HG03469 (cell line): ENCODE results near the gene GLB1L.
"Not testable (repeated sequence)": the region's sequence is repeated elsewhere in the genome, so short reads cannot be mapped to it uniquely, and the experiment has no call there.

Source experiments
- ATAC-seq: cut with Tn5 transposase; IDR thresholded peaks from one replicate; pipeline ENCODE4 v1.9.1; 2021; ENCODE audit warnings: mild to moderate bottlenecking, moderate library complexity, moderate number of reproducible peaks; ENCODE audit not compliant: unreplicated experiment

GLB1L gene

DNA sequence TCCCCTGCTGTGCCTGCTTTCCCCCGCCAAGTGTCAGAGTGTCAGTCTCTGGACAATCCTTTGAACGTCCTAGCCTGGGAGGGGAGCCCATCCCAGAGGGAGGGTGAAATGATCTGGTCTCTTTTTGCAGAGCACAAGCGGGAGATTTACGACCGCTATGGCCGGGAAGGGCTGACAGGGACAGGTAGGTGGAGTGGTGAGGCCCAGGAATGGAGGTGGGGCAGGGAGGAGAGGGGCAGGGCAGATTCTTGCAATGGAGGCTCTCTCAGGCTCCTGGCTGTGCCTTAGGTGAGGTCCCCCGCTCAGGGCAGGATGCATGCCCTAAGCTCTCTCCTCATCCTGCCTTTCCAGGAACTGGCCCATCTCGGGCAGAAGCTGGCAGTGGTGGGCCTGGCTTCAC lies 36.3 kb upstream of the GLB1L start:
- no peak for ATAC-seq

DNA sequence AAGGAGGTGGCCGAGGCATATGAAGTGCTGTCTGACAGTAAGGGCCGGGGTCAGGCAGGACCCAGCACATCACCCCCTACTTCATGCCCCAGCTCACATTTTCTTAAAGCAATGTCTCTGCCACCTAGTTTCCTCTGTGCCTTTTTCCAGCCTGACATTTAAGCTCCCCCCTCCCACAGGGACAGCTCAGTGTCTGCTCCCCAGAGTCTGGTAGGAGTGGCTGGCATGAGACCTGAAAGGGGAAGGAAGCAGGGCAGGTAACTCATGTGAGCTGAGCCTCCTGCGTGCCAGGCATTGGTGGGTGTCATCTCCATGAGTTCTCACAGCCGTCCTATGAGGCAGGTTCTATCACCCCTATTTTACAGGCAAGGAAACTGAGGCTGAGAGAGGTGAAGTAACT lies 35.4 kb upstream of the GLB1L start:
- ATAC-seq: no peak

DNA sequence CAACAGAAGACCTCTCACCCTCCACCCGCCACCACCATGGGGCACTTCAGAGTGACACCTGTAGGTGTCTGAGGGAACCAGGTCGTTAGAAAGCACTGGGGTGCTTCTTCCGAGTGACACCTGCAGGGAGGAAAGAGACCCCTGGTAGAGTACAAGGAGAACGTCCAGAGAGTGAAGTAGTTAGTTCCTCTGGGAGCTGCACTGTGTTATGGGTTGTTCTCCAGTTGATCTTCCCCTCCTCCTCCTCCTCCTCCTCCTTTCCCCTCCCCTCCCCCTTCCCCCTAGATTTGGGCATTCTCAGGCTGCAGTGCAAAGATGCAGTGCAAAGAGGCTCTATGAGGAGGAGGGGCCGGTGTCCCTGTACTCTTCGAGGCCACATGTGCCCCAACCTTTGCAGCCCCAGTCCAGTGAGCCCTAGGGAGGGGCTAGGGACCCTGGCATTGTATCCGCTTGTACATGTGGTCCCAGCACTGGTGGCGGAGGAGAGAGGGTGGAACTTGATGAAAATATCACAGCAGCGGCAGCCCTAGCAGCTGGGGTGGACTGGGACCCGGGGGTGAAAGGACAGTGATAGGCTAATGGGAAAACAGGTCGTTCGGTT lies 34.8 kb upstream of the GLB1L start:
- no peak for ATAC-seq

DNA sequence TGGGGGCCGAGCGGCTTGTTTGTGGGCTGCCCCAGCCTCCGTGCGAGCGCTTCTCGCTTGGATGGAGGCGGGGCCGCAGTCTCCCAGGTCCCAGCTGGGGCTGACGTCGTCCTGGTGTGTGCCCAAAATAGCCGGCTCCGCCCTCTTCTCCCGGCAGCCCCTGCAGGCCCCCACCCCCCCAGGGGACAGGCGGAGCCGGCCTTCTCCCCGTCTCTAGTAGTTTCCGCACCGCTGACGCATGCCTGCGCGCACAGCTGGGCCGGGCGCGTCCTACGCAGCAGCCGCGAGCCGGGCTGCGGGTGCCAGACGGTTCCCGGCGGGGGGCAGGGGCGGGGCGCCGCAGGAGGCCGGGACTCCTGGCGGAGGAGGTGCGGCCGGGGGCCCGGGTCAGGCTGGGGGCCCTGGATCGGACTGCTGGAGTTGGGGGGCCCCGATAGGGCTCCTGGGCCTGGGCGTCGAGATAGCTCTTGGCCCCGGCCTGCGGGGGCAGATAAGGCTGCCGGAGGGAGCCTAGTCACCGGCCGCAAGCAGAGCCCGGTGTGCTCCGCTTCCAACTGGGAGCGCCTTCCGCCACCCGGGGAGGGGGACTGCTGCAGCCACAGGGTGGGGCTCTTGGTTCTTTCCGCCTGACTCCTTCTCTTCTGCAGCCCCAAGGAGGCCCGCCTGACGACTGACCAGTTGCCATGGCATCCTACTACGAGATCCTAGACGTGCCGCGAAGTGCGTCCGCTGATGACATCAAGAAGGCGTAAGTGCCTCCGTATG lies 34.1 kb upstream of the GLB1L start, which contains the start of gene DNAJB2:
Gene DNAJB2 (plus strand): TSS at position 216 of the 765 bp plus-strand sequence. CDS start 468 bp downstream, at position 684.
- ATAC-seq: peak; percentile 76

GRCh38 chr2:219278655-219279150 lies 33.5 kb upstream of the GLB1L start:
- no peak for ATAC-seq

DNA sequence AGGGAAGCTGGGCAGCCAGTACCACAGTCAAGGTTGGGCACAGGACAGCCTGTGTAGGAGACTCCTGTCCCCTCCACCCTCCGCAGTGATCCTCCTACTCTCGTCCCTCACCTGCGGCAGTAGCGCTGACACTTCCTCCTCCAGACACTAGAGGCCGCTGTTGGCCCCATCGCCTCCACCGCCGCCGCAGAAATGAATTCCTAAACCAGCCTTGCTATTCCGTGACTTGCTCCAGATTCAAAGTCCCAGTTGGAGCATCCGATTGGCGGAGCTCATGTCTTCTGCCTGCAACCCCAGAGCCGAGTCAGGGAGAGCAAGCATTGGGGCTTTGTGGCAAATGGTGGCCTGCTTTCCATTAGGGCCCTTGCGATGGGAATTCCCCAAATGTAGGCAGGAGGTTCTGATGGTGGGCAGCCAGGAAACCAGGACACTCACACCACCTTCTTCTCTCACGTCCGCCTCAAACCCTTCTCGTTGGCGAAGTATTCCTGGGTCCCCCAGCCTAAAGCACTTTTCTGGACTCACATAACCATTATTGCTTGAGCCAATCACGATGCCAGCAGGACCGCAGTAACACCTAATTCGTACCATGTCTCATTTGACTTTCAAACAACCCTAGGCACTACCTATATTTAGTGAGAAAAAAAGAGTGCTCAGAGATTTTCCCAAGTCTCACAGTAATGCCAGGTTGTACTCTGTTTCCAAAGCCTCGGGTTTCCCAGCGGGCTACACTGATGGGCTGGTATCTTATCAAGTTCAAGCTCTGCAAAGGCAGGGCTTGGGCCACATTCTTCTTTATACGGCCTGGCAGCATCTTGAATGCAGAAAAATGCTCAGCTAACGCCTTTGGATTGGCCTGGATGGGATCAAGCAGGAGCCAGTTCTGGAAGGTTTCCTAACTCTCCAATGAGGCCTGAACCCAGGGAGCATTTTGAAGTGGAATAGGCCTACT lies 32.7 kb upstream of the GLB1L start:
- ATAC-seq: peak; percentile 22

DNA sequence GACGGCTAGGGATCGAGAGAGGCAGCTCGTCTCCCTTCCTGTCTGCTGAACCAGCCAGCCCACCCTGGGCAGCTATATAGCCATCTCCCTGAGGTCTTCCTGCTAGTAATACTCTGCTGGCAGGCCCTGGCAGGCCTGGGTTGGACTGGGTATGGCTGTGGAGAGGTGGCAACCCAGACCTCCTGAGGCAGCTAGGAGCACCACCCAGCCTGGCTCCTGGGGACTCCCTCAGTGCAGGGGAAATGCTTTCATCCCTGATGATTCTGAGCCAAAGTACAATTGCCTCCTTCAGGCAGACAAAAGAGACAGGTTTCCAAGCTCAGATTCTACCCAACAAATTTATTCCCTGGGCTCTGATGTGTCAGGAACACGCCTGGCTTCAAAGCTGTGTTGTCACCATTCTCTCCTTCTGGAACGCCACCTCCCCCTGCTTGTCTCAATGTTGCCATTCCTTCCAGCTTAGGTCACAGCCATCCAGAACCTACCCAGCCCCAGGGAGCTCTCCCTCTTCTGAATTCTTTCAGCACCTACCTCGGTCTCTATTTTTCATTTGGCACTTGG lies 29.2 kb upstream of the GLB1L start:
- ATAC-seq: no peak

DNA sequence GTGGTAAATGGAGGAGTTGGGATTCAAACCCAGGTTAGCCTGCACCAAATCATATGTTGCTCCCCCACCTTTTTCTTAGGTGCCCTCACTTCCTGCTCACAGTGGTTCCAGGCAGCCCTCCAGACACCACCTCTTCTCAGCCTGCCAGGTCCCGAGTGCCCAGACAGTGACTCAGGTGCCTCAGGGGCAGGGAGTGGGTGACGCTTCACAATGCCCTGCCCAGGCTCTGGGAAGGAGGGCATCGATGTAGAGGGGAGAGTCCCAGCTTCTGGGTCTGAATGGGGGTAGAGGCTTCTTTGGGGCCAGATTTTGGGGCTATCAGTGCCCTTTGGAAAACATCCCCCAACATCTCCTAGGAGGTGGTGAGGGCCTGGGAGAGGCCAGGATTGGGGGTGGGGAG lies 28.7 kb upstream of the GLB1L start:
- no peak for ATAC-seq

DNA sequence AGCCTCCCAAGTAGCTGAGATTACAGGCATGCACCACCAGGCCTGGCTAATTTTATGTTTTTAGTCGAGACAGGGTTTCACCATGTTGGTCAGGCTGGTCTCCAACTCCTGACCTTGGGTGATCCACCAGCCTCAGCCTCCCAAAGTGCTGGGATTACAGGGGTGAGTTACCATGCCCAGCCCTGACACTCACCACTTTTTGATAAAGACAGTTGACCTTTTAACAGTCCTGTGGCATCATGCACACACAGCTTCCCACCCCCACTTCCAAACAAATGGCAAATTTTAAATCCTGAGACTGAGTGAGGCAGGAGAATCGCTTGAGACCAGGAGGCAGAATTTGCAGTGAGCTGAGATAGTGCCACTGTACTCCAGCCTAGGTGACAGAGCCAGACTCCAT lies 27.8 kb upstream of the GLB1L start:
- ATAC-seq: no peak

GRCh38 chr2:219272356-219272755 lies 27.1 kb upstream of the GLB1L start:
- no peak for ATAC-seq

- ATAC-seq: no peak
Observed at GRCh38 chr2:219271021-219271420, 25.8 kb upstream of the GLB1L start.

DNA sequence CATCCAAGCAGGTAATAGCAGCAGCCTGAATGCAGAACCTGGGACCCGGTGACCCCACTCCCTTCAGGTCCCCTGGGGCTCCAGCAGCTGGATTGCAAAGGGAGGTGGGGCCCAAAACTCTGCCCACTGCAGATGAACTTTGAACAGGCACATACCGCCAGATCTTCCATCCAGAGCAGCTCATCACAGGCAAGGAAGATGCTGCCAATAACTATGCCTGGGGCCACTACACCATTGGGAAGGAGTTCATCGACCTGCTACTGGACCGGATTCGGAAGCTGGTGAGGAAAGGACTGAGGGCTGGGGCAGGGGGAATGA lies 24.8 kb upstream of the GLB1L start:
- ATAC-seq: no peak

DNA sequence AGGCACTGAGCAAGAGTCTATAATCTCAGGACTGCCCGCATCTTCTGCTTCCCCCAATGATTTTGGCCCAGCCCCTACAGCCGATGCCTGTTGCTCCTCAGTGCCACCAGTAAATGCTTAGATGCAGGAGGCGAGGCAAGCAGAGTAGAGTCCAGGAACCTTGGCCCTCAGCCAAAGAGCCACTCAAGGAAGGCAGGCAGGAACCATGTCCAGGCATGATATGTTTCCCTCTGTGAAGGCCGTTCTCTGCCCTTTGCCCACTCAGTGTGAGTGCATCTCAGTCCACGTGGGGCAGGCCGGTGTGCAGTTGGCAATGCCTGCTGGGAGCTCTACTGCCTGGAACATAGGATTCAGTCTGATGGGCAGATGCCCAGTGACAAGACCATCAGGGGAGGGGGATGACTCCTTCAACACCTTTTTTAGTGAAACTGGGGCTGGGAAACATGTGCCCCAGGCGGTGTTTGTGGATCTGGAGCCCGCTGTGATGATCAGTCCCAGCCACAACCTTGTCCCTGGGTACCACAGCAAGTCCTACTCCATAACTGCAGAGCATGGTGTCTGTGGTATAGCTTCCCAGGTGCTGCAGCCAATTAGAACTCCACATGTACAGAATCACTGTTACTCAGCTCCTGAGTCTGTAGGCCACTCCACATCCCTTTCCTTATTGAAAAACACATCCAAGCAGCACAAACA lies 24.3 kb upstream of the GLB1L start:
- no peak for ATAC-seq

DNA sequence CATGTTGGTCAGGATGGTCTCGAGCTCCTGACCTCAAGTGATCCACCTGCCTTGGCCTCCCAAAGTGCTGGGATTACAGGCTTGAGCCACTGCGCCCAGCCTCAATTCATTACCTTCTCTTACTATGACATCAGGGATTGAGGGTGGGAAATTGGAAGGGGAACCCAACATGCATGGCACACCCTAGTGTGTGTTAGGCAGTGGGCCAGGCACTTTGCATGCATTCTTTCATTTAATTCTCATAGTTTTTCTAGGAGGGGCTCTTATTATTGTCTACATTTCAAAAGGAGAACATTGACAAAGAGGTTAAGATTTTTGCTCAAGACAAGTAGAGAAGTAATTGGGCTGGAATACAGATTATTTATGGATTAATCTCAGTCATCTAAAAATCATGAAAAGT lies 23.1 kb upstream of the GLB1L start:
- no peak for ATAC-seq

GRCh38 chr2:219266886-219267285 lies 21.6 kb upstream of the GLB1L start:
- ATAC-seq: no peak

DNA sequence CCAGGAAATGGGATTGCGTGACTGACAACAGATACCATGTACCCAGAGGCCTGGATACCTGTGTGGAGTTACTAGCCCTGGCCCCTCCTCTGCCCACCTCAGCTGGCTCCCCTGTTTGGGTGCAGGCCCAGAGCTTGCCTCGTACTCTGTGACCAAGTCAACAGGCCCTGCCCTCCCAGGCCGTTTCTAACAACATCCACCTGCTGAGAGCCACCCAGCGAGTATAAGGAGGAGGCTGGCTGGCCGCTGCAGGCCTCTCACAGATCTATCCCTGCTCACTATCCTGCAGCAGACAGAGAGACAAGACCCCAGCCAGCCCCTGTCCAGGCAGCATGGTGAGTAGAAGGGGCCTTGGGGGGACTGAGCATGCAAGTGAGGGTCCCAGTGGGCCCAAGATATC lies 21.0 kb upstream of the GLB1L start:
- no peak for ATAC-seq

GRCh38 chr2:219261024-219261855 lies 16.0 kb upstream of the GLB1L start:
- ATAC-seq: no peak

DNA sequence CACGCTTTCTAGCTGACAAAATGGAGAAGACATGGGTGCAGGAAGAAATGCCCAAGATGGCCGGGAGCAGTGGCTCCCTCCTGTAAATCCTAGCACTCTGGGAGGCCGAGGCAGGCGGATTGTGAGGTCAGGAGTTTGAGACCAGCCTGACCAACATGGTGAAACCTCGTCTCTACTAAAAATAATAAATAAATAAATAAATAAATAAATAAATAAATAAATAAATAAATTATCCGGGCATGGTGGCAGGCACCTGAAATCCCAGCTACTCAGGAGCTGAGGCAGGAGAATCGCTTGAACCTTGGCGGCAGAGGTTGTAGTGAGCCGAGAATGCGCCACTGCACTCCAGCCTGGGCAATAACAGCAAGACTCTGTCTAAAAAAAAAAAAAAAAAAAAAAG lies 13.7 kb upstream of the GLB1L start:
- ATAC-seq: not testable (repeated sequence)

DNA sequence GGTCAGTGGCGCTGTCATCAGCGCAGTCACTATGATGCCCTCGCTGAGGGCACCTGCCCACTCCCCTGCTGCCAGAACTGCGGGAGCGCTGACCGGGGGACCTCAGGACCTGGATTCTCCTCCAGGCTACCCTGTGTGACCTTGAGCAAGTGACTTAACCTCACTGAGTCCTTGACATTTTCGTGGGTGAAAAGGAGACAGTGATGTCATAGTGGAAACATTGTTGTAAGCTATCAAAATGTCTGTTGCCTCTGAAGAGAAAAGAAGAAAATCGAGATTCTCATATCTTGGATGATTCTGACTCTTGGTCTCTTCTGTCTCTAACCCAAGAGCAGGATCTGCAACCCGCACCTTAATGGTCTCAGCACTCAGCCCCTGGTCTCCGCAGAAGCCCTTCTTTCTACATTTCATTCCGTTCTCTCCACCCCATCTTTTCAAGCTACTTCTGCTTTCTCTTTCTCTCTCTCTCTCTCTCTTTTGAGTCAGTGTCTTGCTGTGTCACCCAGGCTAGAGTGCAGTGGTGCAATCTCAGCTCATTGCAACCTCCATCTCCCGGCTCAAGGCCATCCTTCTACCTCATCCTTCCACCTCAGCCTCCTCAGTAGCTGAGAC lies 9.5 kb upstream of the GLB1L start:
- ATAC-seq: peak; percentile 15
